PC-3 (cell line): ENCODE results near the gene CEP104.

Source experiments
- EZH2 ChIP-seq: fragments of 300-600 bp; sonication (generic); IDR thresholded peaks from one replicate; pipeline ENCODE4 v1.6.1; 2017; ENCODE audit warnings: antibody characterized with exemption, mild to moderate bottlenecking, low read length; ENCODE audit not compliant: unreplicated experiment
- EZH2phosphoT487 ChIP-seq: fragments of 300-600 bp; sonication (generic); IDR thresholded peaks from 2 replicates; pipeline ENCODE4 v1.6.1; 2018; ENCODE audit warnings: mild to moderate bottlenecking, antibody characterized with exemption, low read length, borderline replicate concordance
- TF ChIP-seq, protein P1 (sequence below): fragments of 300-600 bp; sonication (generic); conservative IDR thresholded peaks from 2 replicates; pipeline ENCODE4 v1.5.1; 2017; ENCODE audit warnings: antibody characterized with exemption, low read depth, mild to moderate bottlenecking, low read length

DNA sequence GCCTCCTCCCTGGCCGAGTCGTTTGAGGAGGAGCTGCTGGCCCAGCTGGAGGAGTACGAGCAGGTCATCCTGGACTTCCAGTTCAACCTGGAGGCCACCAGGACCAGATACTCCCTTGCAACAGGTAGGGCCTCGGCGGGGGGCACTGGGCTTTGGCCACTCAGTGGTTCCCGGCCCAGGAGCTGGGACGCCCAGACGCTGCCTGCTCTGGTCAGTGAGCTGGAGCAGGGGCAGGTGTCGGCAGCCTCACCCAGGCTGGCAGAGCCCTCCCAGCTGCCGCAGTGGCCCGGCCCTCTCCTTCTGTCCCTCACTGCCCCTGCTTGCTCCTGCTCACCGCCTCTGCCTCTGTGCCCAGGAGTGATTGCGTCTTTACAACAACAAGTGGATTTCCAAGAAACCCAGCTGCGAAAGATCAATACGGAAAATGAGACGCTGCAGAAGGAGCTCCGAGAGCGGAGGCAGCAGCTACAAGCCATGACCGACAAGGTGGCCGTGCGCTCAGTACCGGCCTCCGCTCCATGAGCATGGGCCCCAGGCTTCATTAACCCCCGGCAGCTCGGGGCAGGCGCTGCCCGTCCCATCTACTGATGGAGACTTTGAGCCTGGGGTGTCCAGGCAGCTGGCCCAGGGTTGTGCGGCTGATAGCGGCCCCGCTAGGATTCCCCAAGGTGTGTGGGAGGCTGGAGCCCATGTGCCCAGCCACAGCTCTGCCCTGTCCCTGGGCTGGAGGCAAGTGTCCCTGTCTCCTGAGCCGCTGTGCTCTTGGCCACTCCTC is 93.5 kb downstream of the CEP104 start:
- TF ChIP-seq, protein P1, sequence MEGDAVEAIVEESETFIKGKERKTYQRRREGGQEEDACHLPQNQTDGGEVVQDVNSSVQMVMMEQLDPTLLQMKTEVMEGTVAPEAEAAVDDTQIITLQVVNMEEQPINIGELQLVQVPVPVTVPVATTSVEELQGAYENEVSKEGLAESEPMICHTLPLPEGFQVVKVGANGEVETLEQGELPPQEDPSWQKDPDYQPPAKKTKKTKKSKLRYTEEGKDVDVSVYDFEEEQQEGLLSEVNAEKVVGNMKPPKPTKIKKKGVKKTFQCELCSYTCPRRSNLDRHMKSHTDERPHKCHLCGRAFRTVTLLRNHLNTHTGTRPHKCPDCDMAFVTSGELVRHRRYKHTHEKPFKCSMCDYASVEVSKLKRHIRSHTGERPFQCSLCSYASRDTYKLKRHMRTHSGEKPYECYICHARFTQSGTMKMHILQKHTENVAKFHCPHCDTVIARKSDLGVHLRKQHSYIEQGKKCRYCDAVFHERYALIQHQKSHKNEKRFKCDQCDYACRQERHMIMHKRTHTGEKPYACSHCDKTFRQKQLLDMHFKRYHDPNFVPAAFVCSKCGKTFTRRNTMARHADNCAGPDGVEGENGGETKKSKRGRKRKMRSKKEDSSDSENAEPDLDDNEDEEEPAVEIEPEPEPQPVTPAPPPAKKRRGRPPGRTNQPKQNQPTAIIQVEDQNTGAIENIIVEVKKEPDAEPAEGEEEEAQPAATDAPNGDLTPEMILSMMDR: no peak
- no peak for TF ChIP-seq EZH2phosphoT487
- TF ChIP-seq EZH2: no peak
